NK-92 treated with Interleukin-12 subunit alpha and Interleukin-12 subunit beta, amount 100 ng/mL, for 24 hours (cell line): Measurements from ENCODE around the gene HIPK4.
"Not testable (repeated sequence)": the region's sequence is repeated elsewhere in the genome, so short reads cannot be mapped to it uniquely, and the experiment has no call there.

Source experiments
- DNase-seq: peaks from one replicate; lab custom pipeline; 2025; lab: John Stamatoyannopoulos, UW

Gene HIPK4

GRCh38 chr19:40390084-40390742, at the start of gene HIPK4:
Gene HIPK4, minus strand, starts transcription at chr19:40390181. Its CDS starts 279 bp downstream, at chr19:40389902.
- DNase-seq, result no peak

GRCh38 chr19:40438284-40438683, 48.3 kb upstream of the HIPK4 start:
- DNase-seq, result no peak

- no peak for DNase-seq
Measured at GRCh38 chr19:40433391-40434216, 43.6 kb upstream of the HIPK4 start.

- DNase-seq, result not testable (repeated sequence)
Measured at GRCh38 chr19:40432760-40433159, 42.8 kb upstream of the HIPK4 start.

- no peak for DNase-seq
Measured at GRCh38 chr19:40431698-40432097, 41.7 kb upstream of the HIPK4 start.

- DNase-seq, result not testable (repeated sequence)
Measured at GRCh38 chr19:40430242-40430641, 40.3 kb upstream of the HIPK4 start.

GRCh38 chr19:40428197-40428596, 38.2 kb upstream of the HIPK4 start:
- DNase-seq, result not testable (repeated sequence)

GRCh38 chr19:40425450-40426287, 35.7 kb upstream of the HIPK4 start, which contains the start of gene SERTAD1:
Gene SERTAD1, minus strand, starts transcription at chr19:40425992. Its CDS starts 2,446 bp downstream, at chr19:40423546.
- peak; percentile 100 for DNase-seq

GRCh38 chr19:40424637-40425449, 34.9 kb upstream of the HIPK4 start:
- DNase-seq, result peak; percentile 47

GRCh38 chr19:40423938-40424337, 34.0 kb upstream of the HIPK4 start:
- no peak for DNase-seq

GRCh38 chr19:40422748-40423566, 33.0 kb upstream of the HIPK4 start:
- no peak for DNase-seq

- DNase-seq, result no peak
Measured at GRCh38 chr19:40421993-40422747, 32.2 kb upstream of the HIPK4 start.

GRCh38 chr19:40420766-40421765, 31.1 kb upstream of the HIPK4 start:
- peak; percentile 70 for DNase-seq

- DNase-seq, result no peak
Measured at GRCh38 chr19:40420451-40420765, 30.4 kb upstream of the HIPK4 start.

GRCh38 chr19:40419780-40420179, 29.8 kb upstream of the HIPK4 start:
- no peak for DNase-seq

- no peak for DNase-seq
Measured at GRCh38 chr19:40419066-40419612, 29.2 kb upstream of the HIPK4 start.

- no peak for DNase-seq
Measured at GRCh38 chr19:40418040-40418439, 28.1 kb upstream of the HIPK4 start.

GRCh38 chr19:40417643-40417981, 27.6 kb upstream of the HIPK4 start:
- no peak for DNase-seq
